ENCODE measurements around the gene TNFRSF18.

Gene TNFRSF18

GRCh38 chr1:1217621-1218523 lies 11.5 kb upstream of the TNFRSF18 start:
- H3K36me3 ChIP-seq (ENCODE audit: insufficient read depth, insufficient read length, low read length) = peaks cover 57% of the 10 kb centered on the region
- no peaks in the 10 kb centered on the region for H3K27me3 ChIP-seq (ENCODE audit: insufficient read depth, insufficient read length)
- no peaks in the 10 kb centered on the region for H3K4me1 ChIP-seq (ENCODE audit: insufficient read depth, insufficient read length)
- TF ChIP-seq ZNF274 (IDR thresholded peaks at IDR 0.05; ENCODE audit: low read depth, low read length) (no peak), YY1 (IDR thresholded peaks at IDR 0.05; ENCODE audit: insufficient read depth, insufficient read length) (no peak), SUZ12 (IDR thresholded peaks at IDR 0.05; ENCODE audit: extremely low read depth, insufficient read depth, insufficient read length) (no peak)
- no peak overlapping the region for H3K9ac ChIP-seq (ENCODE audit: insufficient read length, low read depth)
- DNase-seq (ENCODE audit: low read depth, low spot score) = no peak
- H3K9me3 ChIP-seq (ENCODE audit: insufficient read depth, low read length) = no peaks in the 10 kb centered on the region
- H3K4me3 ChIP-seq (ENCODE audit: insufficient read length, low read depth) = no peak overlapping the region

GRCh38 chr1:1216770-1217620 lies 10.6 kb upstream of the TNFRSF18 start:
- no peaks in the 10 kb centered on the region for H3K9me3 ChIP-seq (ENCODE audit: insufficient read depth, low read length)
- H3K27me3 ChIP-seq (ENCODE audit: insufficient read depth, insufficient read length) = no peaks in the 10 kb centered on the region
- no peak overlapping the region for H3K9ac ChIP-seq (ENCODE audit: insufficient read length, low read depth)
- H3K4me1 ChIP-seq (ENCODE audit: insufficient read depth, insufficient read length) = no peaks in the 10 kb centered on the region
- no peak for TF ChIP-seq SUZ12 (IDR thresholded peaks at IDR 0.05; ENCODE audit: extremely low read depth, insufficient read depth, insufficient read length)
- no peak for TF ChIP-seq ZNF274 (IDR thresholded peaks at IDR 0.05; ENCODE audit: low read depth, low read length)
- no peak for TF ChIP-seq YY1 (IDR thresholded peaks at IDR 0.05; ENCODE audit: insufficient read depth, insufficient read length)
- no peak for DNase-seq (ENCODE audit: low read depth, low spot score)
- H3K36me3 ChIP-seq (ENCODE audit: insufficient read depth, insufficient read length, low read length) = peaks cover 48% of the 10 kb centered on the region
- H3K4me3 ChIP-seq (ENCODE audit: insufficient read length, low read depth) = no peak overlapping the region

GRCh38 chr1:1215881-1216605 lies 9.7 kb upstream of the TNFRSF18 start:
- H3K36me3 ChIP-seq (ENCODE audit: insufficient read depth, insufficient read length, low read length) = peaks cover 42% of the 10 kb centered on the region
- H3K4me1 ChIP-seq (ENCODE audit: insufficient read depth, insufficient read length) = no peaks in the 10 kb centered on the region
- TF ChIP-seq YY1 (IDR thresholded peaks at IDR 0.05; ENCODE audit: insufficient read depth, insufficient read length) (no peak), ZNF274 (IDR thresholded peaks at IDR 0.05; ENCODE audit: low read depth, low read length) (no peak), SUZ12 (IDR thresholded peaks at IDR 0.05; ENCODE audit: extremely low read depth, insufficient read depth, insufficient read length) (no peak)
- no peaks in the 10 kb centered on the region for H3K9me3 ChIP-seq (ENCODE audit: insufficient read depth, low read length)
- H3K4me3 ChIP-seq (ENCODE audit: insufficient read length, low read depth) = no peak overlapping the region
- no peaks in the 10 kb centered on the region for H3K27me3 ChIP-seq (ENCODE audit: insufficient read depth, insufficient read length)
- DNase-seq (ENCODE audit: low read depth, low spot score) = no peak
- no peak overlapping the region for H3K9ac ChIP-seq (ENCODE audit: insufficient read length, low read depth)

- Histone ChIP-seq H3K9me3 (ENCODE audit: insufficient read depth, low read length) (no peaks in the 10 kb centered on the region), H3K9ac (ENCODE audit: insufficient read length, low read depth) (no peak overlapping the region), H3K27me3 (ENCODE audit: insufficient read depth, insufficient read length) (no peaks in the 10 kb centered on the region), H3K4me1 (ENCODE audit: insufficient read depth, insufficient read length) (peaks cover 2% of the 10 kb centered on the region), H3K36me3 (ENCODE audit: insufficient read depth, insufficient read length, low read length) (peaks cover 35% of the 10 kb centered on the region), H3K4me3 (ENCODE audit: insufficient read length, low read depth) (no peak overlapping the region)
- no peak for DNase-seq (ENCODE audit: low read depth, low spot score)
- TF ChIP-seq SUZ12 (IDR thresholded peaks at IDR 0.05; ENCODE audit: extremely low read depth, insufficient read depth, insufficient read length) (no peak), YY1 (IDR thresholded peaks at IDR 0.05; ENCODE audit: insufficient read depth, insufficient read length) (no peak), ZNF274 (IDR thresholded peaks at IDR 0.05; ENCODE audit: low read depth, low read length) (no peak)
These were observed 8.8 kb upstream of the TNFRSF18 start for GRCh38 chr1:1215080-1215676.

- no peaks in the 10 kb centered on the region for H3K9me3 ChIP-seq (ENCODE audit: insufficient read depth, low read length)
- no peak within 1 kb of the TSS for H3K4me3 ChIP-seq (ENCODE audit: insufficient read length, low read depth)
- peaks cover 26% of the 10 kb centered on the region for H3K36me3 ChIP-seq (ENCODE audit: insufficient read depth, insufficient read length, low read length)
- H3K27me3 ChIP-seq (ENCODE audit: insufficient read depth, insufficient read length) = no peaks in the 10 kb centered on the region
- no peak for DNase-seq (ENCODE audit: low read depth, low spot score)
- peaks cover 2% of the 10 kb centered on the region for H3K4me1 ChIP-seq (ENCODE audit: insufficient read depth, insufficient read length)
- no peak within 1 kb of the TSS for H3K9ac ChIP-seq (ENCODE audit: insufficient read length, low read depth)
- TF ChIP-seq ZNF274 (IDR thresholded peaks at IDR 0.05; ENCODE audit: low read depth, low read length) = no peak
These were observed 7.2 kb upstream of the TNFRSF18 start, which contains the start of gene TNFRSF4 for GRCh38 chr1:1213345-1214265. Gene TNFRSF4, minus strand, starts transcription at chr1:1214153. Its CDS starts 26 bp downstream, at chr1:1214127.

DNA sequence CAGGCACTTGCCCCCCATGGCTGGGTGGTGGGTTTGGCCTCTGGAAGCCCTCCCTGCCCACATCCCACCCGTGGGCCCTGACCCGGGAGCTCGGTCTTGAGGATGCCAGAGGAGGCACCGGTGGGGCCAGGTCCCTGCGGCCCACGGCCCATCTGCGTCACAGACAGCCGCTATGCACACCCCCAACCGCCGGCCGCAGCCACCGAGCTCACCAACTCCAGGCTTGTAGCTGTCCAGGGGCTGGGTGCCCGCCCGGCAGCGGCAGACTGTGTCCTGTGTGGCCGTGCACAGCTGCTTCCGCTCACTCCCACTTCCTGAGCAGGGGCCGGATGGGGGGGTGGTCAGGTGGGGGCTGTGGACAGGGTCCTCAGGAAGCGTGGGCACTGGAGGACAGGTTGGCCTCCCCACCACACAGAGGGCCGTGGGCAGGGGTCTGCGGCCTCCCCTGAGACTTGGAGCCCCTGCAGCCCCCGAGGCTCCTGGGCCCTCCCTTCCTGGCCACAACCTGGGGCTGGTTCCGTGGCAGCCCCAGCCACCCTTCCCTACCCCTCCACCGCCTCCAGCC lies 6.5 kb upstream of the TNFRSF18 start:
- DNase-seq (ENCODE audit: low read depth, low spot score) = no peak

More for the DNA sequence above, 6.5 kb upstream of the TNFRSF18 start:
- Histone ChIP-seq H3K4me3 (ENCODE audit: insufficient read length, low read depth) (no peak overlapping the region), H3K4me1 (ENCODE audit: insufficient read depth, insufficient read length) (peaks cover 6% of the 10 kb centered on the region), H3K9ac (ENCODE audit: insufficient read length, low read depth) (no peak overlapping the region), H3K9me3 (ENCODE audit: insufficient read depth, low read length) (no peaks in the 10 kb centered on the region), H3K36me3 (ENCODE audit: insufficient read depth, insufficient read length, low read length) (peaks cover 19% of the 10 kb centered on the region), H3K27me3 (ENCODE audit: insufficient read depth, insufficient read length) (no peaks in the 10 kb centered on the region)
- TF ChIP-seq YY1 (IDR thresholded peaks at IDR 0.05; ENCODE audit: insufficient read depth, insufficient read length) (no peak), ZNF274 (IDR thresholded peaks at IDR 0.05; ENCODE audit: low read depth, low read length) (no peak), SUZ12 (IDR thresholded peaks at IDR 0.05; ENCODE audit: extremely low read depth, insufficient read depth, insufficient read length) (no peak)
